ENCODE results near the gene AVL9. TPM values are rescaled to one million over a fixed set of nuclear protein-coding genes. Genes with fewer than 3 reads are reported as not detected.

Gene AVL9
- total RNA-seq, 3 donors from 2014 or later (not counting 1 experiment from before 2014, with no cell fraction given): 36.0 to 50.0 (median 43.8) TPM

DNA sequence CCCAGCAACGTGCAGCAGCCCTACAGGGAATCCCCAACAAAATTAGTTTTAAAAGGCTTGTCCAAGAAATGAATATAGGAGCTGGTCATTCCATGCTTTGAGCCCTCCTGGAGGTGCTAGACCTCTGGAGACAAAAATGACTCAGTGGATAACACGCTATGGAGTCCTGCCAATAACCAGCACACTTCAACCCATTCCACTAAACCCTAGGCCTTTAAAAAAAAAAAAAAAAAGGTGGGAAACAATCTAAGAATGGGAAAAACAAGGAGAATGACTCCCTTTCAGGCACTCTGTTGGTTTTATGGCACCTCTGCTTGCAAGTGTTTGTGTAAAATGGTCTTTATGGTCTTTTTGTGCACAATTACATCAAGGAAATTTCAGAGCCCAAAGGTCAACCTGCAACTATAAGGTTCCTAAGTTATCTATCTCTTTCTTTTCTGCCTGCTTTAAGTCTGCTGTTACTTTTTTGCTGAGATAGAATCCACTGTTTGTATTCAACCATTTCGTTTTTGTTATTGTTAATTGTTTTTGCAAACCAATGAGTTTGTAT lies 21.3 kb downstream of the AVL9 start:
- H3K36me3 Mint-ChIP-seq: peaks cover 13% of the 10 kb centered on the region
- no peaks in the 10 kb centered on the region for H3K27me3 Mint-ChIP-seq (ENCODE audit: low read depth in 2 of 2)
- peak overlapping the region; percentile 4 to 62 for H3K27ac Mint-ChIP-seq
- H3K4me1 Mint-ChIP-seq: peaks cover 66 to 75% of the 10 kb centered on the region in 2 donors
- Histone ChIP-seq H3K27ac (ENCODE audit: low read length) (no peak overlapping the region), H3K27me3 (ENCODE audit: control insufficient read depth, insufficient read depth, low read length) (no peaks in the 10 kb centered on the region), H3K4me1 (ENCODE audit: control insufficient read depth, insufficient read depth, low read length) (no peaks in the 10 kb centered on the region), H3K36me3 (ENCODE audit: control insufficient read depth, insufficient read depth, low read length) (no peaks in the 10 kb centered on the region), H3K4me3 (ENCODE audit: low read length) (no peak overlapping the region), H3K9me3 (ENCODE audit: control insufficient read depth, insufficient read depth, low read length) (peaks cover 14% of the 10 kb centered on the region)
- no peak for ATAC-seq
- TF ChIP-seq, protein P1, sequence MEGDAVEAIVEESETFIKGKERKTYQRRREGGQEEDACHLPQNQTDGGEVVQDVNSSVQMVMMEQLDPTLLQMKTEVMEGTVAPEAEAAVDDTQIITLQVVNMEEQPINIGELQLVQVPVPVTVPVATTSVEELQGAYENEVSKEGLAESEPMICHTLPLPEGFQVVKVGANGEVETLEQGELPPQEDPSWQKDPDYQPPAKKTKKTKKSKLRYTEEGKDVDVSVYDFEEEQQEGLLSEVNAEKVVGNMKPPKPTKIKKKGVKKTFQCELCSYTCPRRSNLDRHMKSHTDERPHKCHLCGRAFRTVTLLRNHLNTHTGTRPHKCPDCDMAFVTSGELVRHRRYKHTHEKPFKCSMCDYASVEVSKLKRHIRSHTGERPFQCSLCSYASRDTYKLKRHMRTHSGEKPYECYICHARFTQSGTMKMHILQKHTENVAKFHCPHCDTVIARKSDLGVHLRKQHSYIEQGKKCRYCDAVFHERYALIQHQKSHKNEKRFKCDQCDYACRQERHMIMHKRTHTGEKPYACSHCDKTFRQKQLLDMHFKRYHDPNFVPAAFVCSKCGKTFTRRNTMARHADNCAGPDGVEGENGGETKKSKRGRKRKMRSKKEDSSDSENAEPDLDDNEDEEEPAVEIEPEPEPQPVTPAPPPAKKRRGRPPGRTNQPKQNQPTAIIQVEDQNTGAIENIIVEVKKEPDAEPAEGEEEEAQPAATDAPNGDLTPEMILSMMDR (IDR thresholded peaks at IDR 0.05): no peak
- 90% methylated on average over 3 of the region's 3 CpGs for WGBS (ENCODE audit: insufficient coverage)
- intact Hi-C loops (cut with micrococcal nuclease): no loop called here
- no peak overlapping the region for H3K4me3 Mint-ChIP-seq
- H3K9me3 Mint-ChIP-seq: peaks cover 2 to 3% of the 10 kb centered on the region in 2 donors
- no peak for DNase-seq

GRCh38 chr7:32518534-32519140 lies 23.3 kb downstream of the AVL9 start:
- ATAC-seq (no peak), DNase-seq (no peak)
- 93% methylated on average over 1 of the region's 2 CpGs for WGBS (ENCODE audit: insufficient coverage)
- H3K36me3 Mint-ChIP-seq: peaks cover 13% of the 10 kb centered on the region
- H3K9me3 Mint-ChIP-seq: peaks cover 2 to 3% of the 10 kb centered on the region in 2 donors
- Histone ChIP-seq H3K4me1 (ENCODE audit: control insufficient read depth, insufficient read depth, low read length) (no peaks in the 10 kb centered on the region), H3K36me3 (ENCODE audit: control insufficient read depth, insufficient read depth, low read length) (no peaks in the 10 kb centered on the region), H3K27ac (ENCODE audit: low read length) (no peak overlapping the region), H3K4me3 (ENCODE audit: low read length) (no peak overlapping the region), H3K9me3 (ENCODE audit: control insufficient read depth, insufficient read depth, low read length) (peaks cover 14% of the 10 kb centered on the region), H3K27me3 (ENCODE audit: control insufficient read depth, insufficient read depth, low read length) (no peaks in the 10 kb centered on the region)
- no peak overlapping the region for H3K27ac Mint-ChIP-seq
- intact Hi-C loops (cut with micrococcal nuclease): no loop called here
- no peaks in the 10 kb centered on the region for H3K27me3 Mint-ChIP-seq (ENCODE audit: low read depth in 2 of 2)
- H3K4me3 Mint-ChIP-seq: no peak overlapping the region
- peaks cover 57 to 65% of the 10 kb centered on the region in 2 donors for H3K4me1 Mint-ChIP-seq
- TF ChIP-seq, protein P1 (IDR thresholded peaks at IDR 0.05): no peak

- no peaks in the 10 kb centered on the region for H3K36me3 ChIP-seq (ENCODE audit: control insufficient read depth, insufficient read depth, low read length)
- H3K9me3 Mint-ChIP-seq: peaks cover 2 to 3% of the 10 kb centered on the region in 2 donors
- ATAC-seq (peak in 2 of 3 donors; percentile 53 to 75), DNase-seq (no peak)
- H3K4me3 ChIP-seq (ENCODE audit: low read length): no peak overlapping the region
- H3K36me3 Mint-ChIP-seq: peaks cover 13% of the 10 kb centered on the region
- no peaks in the 10 kb centered on the region for H3K4me1 ChIP-seq (ENCODE audit: control insufficient read depth, insufficient read depth, low read length)
- H3K4me1 Mint-ChIP-seq: peaks cover 53 to 60% of the 10 kb centered on the region in 2 donors
- peak overlapping the region; percentile 75 to 88 for H3K27ac Mint-ChIP-seq
- no peaks in the 10 kb centered on the region for H3K27me3 Mint-ChIP-seq (ENCODE audit: low read depth in 2 of 2)
- TF ChIP-seq, protein P1 (IDR thresholded peaks at IDR 0.05): no peak
- H3K4me3 Mint-ChIP-seq: no peak overlapping the region
- 67% methylated on average over 2 of the region's 2 CpGs for WGBS (ENCODE audit: insufficient coverage)
- H3K27me3 ChIP-seq (ENCODE audit: control insufficient read depth, insufficient read depth, low read length): no peaks in the 10 kb centered on the region
- H3K9me3 ChIP-seq (ENCODE audit: control insufficient read depth, insufficient read depth, low read length): peaks cover 14% of the 10 kb centered on the region
- intact Hi-C loops (cut with micrococcal nuclease): no loop called here
- H3K27ac ChIP-seq (ENCODE audit: low read length): no peak overlapping the region
Measured at GRCh38 chr7:32519763-32520162, 24.5 kb downstream of the AVL9 start.

Data from natural killer cell (primary cell).